Activated CD4-positive, alpha-beta T cell treated with anti-CD3 and anti-CD28 coated beads for 24 hours (primary cell): ENCODE measurements around the gene FPGS.
"Not testable (repeated sequence)": the region's sequence is repeated elsewhere in the genome, so short reads cannot be mapped to it uniquely, and the experiment has no call there.

ENCODE experiments used
- DNase-seq, 2 donors: peaks; one replicate each; pipeline ENCODE4 v3.0.0-alpha.2; 2020; ENCODE audit warnings: low read depth in 2 of 2

Gene FPGS

DNA sequence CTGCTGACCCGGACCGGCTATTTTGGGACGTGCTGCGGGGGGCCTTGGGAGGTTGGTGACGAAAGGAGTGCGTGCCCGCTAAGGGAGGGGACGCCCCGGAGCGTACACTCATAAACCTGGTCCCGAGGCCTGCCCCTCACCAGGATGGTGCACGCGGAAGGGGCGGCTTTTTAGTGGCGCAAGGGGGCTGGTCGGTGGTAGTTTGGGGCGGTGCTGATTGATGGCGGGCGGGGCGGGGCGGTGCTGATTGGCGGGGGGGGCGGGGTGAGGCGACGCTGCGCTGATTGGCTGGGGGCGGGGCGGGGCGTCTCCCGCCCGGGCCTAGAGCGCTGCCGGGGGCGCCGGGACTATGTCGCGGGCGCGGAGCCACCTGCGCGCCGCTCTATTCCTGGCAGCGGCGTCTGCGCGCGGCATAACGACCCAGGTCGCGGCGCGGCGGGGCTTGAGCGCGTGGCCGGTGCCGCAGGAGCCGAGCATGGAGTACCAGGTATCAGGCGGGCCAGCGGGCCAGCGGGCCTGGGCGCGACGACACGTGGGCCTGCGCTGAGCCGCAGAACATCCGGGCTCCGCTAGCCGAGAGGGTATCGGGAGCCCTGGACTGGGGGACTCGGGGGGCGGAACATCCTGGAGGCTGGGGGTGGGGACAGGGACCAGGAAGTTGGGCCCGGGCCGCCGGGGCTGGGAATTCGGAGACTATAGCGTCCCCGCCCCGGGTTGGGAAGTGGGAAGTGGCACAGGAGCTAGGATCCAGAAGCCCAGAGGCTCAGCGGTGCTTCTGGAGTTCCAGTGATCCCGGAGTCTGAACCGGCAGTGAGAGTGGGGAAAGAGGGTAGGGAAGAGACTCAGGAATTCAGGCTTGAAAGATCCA is at the start of gene FPGS:
Gene FPGS, plus strand, starts transcription at position 307 of the 868 bp plus-strand sequence. Its CDS starts 43 bp downstream, at position 350.
- DNase-seq: peak; percentile 77 to 80

- no peak for DNase-seq
These were observed 49.5 kb upstream of the FPGS start for GRCh38 chr9:127753148-127753547.

- no peak for DNase-seq
These were observed 49.1 kb upstream of the FPGS start for GRCh38 chr9:127753622-127754021.

GRCh38 chr9:127754099-127755060 is 48.3 kb upstream of the FPGS start:
- DNase-seq: no peak

DNA sequence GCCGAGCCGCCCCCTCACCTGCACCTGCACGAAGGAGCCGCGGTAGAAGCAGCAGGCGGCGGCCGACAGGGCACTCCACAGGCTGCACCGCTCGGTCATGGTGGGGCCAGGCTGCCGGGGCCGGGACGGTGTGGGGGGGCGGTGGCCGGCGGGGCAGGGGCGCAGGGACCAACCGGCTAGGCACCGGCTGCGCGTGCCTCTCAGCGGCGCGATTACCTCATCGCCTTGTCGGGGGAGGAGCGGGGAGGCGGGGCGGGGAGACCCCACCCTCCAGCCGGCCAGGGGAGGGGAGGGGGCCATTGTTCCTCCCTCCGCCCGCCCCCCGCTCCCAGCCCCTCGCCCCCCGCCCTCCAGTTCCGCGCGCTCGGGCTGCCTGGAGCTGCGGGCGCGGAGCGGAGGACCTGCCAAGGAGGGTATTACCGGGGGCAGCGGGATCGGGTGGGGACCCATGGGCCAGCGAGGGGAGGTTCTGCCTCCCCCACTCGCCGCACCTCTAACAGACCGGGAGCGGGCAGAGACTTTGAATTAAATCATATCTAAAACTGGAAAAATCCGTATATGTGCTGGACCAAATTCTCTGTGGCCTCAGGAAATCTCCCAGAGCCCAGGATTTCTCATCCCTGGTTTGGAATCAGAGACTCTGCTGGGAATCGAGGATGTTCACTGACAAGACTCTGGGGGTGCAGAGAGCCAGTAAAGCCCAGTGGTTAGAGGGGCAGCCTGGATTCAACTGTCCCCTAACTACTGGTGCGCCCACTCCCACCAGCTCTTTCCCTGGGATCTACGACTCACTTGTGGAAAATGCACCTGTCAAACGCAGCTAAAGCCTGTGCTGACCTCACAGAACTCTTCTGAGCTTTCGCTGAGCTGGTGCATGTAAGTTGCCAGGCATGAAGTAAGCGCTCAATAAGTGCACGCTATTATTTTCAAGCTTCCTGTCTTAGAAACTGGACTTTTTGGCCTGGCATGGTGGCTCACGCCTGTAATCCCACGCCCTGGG is 47.3 kb upstream of the FPGS start:
- DNase-seq: no peak

DNA sequence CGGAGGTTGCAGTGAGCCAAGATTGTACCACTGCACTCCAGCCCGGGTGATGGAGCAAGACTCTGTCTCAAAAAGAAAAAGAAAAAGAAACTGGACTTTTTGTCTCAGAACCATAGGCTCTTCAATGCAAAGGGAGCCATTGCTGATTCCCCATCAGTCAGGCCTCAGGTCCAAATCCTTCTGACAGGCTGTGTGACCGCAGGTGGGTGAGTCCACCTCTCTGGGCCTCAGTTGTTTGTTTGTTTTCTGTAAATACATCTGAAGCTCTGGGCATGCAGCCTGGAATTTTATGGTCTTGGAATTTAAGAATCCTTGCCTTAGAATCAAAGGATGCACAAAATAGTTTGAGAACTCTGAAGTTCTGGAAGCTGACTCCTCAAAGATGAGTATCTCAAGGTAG is 46.4 kb upstream of the FPGS start:
- no peak for DNase-seq

DNA sequence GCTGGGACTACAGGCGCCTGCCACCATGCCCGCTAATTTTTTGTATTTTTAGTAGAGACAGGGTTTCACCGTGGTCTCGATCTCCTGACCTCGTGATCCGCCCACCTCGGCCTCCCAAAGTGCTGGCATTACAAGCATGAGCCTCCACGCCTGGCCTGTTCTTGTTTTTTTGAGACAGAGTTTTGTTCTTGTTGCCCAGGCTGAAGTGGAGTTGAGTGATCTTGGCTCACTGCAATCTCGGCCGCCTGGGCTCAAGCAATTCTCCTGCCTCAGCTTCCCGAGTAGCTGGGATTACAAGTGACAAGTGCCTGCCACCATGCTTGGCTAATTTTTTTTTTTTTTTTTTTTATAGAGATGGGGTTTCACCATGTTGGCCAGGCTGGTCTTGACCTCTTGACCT is 45.9 kb upstream of the FPGS start:
- DNase-seq: not testable (repeated sequence)

DNA sequence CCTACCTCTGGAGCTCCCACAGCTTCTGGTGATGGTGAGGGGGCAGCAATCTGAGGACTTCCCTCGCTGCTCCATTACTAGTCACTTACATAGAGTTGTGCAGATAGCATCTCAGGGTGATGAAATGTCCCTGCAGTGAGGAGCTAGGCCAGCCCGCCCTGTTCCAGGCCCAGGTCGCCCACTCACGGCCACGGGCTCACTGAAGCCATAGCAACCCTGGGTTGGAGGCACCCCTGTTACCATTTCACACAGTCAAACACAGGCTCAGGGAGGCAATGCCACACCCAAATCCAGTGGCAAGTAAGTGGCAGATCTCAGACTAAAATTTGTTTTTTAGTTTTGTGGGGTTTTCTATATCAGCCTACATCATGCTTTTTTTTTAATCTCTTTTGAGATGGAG is 43.8 kb upstream of the FPGS start:
- DNase-seq: no peak

DNA sequence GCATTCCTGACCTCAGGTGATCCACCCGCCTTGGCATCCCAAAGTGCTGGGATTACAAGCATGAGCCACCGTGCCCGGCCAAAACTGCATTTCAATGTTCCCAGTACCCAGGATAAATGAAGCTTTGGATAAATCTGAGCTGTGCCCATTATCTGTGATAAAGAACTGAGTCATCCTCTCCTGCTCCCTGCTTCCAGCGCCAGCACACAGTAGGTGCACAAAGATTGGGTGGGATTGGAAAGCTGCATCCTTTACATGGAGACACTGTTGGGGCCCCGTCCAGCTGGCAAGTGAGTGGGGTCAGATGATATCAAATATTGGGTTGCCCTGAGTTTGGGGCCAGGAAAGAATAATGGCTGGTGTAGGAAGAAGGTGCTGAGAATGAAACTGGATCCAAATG is 41.6 kb upstream of the FPGS start:
- no peak for DNase-seq

GRCh38 chr9:127761491-127761956 is 41.2 kb upstream of the FPGS start:
- DNase-seq: no peak

GRCh38 chr9:127762111-127762676 is 40.5 kb upstream of the FPGS start:
- no peak for DNase-seq

- no peak for DNase-seq
These were observed 38.7 kb upstream of the FPGS start for GRCh38 chr9:127763918-127764384.

DNA sequence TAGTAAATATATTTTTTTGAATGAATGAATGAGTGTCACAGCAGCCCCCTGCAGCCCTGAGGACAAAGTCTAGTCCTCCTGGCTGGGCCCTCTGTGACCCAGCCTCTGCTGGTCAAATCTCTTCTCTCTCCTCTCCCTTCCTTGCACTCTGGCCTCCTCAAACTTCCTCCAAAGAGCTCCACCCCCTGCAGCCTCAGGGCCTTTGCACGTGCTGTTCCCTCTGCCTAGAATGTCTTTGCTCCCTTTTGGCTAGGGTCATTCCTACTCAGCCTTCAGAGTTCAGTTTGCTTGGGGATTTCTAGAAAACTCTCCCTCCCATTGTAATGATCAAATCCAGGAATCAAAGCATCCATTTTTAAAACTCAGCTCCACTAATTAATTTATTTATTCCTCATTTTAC is 37.3 kb upstream of the FPGS start:
- no peak for DNase-seq

DNA sequence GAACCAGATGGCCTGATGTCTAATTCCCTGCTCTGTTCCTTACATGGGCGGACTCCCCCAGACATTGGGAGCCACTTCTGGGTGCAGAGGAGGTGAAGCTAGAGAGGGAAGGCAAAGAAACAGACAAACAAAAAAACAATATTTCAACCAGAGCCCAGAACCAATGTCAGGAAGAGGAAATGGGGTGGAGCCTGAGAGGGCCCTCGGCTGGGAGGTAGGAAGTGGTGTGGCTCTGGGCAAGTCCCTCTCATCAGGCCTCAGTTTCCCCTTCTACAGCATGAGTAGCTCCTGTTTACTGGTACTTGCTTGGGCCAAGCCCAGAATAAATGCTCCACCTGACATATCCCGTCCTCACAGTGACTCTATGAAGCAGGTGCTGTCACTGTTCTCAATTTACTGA is 35.3 kb upstream of the FPGS start:
- no peak for DNase-seq

DNA sequence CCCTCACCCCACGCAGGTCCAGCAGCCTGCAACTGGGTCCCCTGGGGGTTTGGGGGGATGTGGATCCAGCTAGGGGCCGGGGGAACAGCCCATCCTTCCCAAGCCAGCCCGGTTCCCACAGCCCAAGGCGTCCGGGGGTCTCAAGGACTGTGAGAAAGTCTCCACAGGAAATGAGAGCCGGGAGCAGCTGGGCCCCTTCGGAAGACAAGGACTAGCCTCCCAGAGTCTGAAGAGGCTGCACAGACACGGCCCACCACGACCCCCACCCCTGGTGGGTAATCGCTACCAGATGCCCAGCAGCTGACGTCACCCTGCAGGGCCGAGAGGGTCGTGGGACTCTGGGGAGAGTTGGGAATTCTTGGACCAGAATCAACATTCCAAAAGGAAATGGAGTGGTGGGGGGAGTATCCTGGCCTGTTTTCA is 34.8 kb upstream of the FPGS start:
- no peak for DNase-seq

GRCh38 chr9:127768698-127769097 is 34.0 kb upstream of the FPGS start:
- no peak for DNase-seq

- no peak for DNase-seq
These were observed 33.6 kb upstream of the FPGS start for GRCh38 chr9:127769101-127769500.

- no peak for DNase-seq
These were observed 32.6 kb upstream of the FPGS start for GRCh38 chr9:127769929-127770582.

GRCh38 chr9:127770583-127770904 is 32.1 kb upstream of the FPGS start:
- no peak for DNase-seq

GRCh38 chr9:127770905-127771569 is 31.6 kb upstream of the FPGS start:
- DNase-seq: peak; percentile 96 to 97
